ENCODE data around the gene TMEM213. TPM values are rescaled to one million over a fixed set of nuclear protein-coding genes. Genes with fewer than 3 reads are reported as not detected.

TMEM213 gene
- polyA plus RNA-seq, 1 donor (not counting 4 experiments of a cell fraction or from before 2014, with no cell fraction given), result not detected

GRCh38 chr7:138770904-138771303, 26.9 kb upstream of the TMEM213 start:
- Histone ChIP-seq H3K79me2 (ENCODE audit: control insufficient read depth, insufficient read depth, low read length) (no peaks in the 10 kb centered on the region), H4K20me1 (ENCODE audit: control insufficient read depth, extremely low read depth, insufficient read depth, low read length) (no peaks in the 10 kb centered on the region), H3K27me3 (ENCODE audit: control insufficient read depth, extremely low read depth, insufficient read depth, low read length) (no peaks in the 10 kb centered on the region), H3K9me1 (ENCODE audit: control insufficient read depth, extremely low read depth, insufficient read depth, low read length) (no peaks in the 10 kb centered on the region), H3K9ac (ENCODE audit: control insufficient read depth, extremely low read depth, insufficient read depth, low read length) (no peak overlapping the region), H3K4me1 (ENCODE audit: control insufficient read depth, extremely low read depth, insufficient read depth, low read length) (no peaks in the 10 kb centered on the region), H2AFZ (ENCODE audit: control insufficient read depth, low read length) (no peak overlapping the region), H3K4me2 (ENCODE audit: control insufficient read depth, extremely low read depth, insufficient read depth, low read depth, low read length) (no peak overlapping the region), H3K36me3 (ENCODE audit: control insufficient read depth in 2 of 2, extremely low read depth in 1 of 2, insufficient read depth in 2 of 2, low read length in 2 of 2) (no peaks in the 10 kb centered on the region), H3K9me3 (ENCODE audit: control insufficient read depth, low read depth, low read length) (no peaks in the 10 kb centered on the region), H3K4me3 (ENCODE audit: control insufficient read depth in 2 of 3, extremely low read depth in 1 of 3, insufficient read depth in 2 of 3, low read depth in 1 of 3, low read length in 3 of 3) (no peak overlapping the region), H3K27ac (ENCODE audit: control insufficient read depth, insufficient read depth, low read length) (no peak overlapping the region)
- dilution Hi-C loops (cut with MboI; ENCODE audit: extremely low pct_ligation_motif_present, low sequenced_read_pairs), result no loop called here
- DNase-seq (ENCODE audit: low read depth, low spot score) (no peak), FAIRE-seq (no peak)
- no peak for TF ChIP-seq CTCF (optimal IDR thresholded peaks at IDR 0.05 in 1 of 3, IDR thresholded peaks at IDR 0.05 in 1 of 3, conservative IDR thresholded peaks at IDR 0.05 in 1 of 3; ENCODE audit: extremely low read depth in 1 of 3, insufficient read depth in 2 of 3, low read length in 3 of 3)
- no peak for TF ChIP-seq EZH2 (IDR thresholded peaks at IDR 0.05; ENCODE audit: low read length)

- Histone ChIP-seq H3K4me2 (ENCODE audit: control insufficient read depth, extremely low read depth, insufficient read depth, low read depth, low read length) (no peak overlapping the region), H3K9me1 (ENCODE audit: control insufficient read depth, extremely low read depth, insufficient read depth, low read length) (no peaks in the 10 kb centered on the region), H4K20me1 (ENCODE audit: control insufficient read depth, extremely low read depth, insufficient read depth, low read length) (no peaks in the 10 kb centered on the region), H3K27ac (ENCODE audit: control insufficient read depth, insufficient read depth, low read length) (no peak overlapping the region), H3K79me2 (ENCODE audit: control insufficient read depth, insufficient read depth, low read length) (no peaks in the 10 kb centered on the region), H3K4me1 (ENCODE audit: control insufficient read depth, extremely low read depth, insufficient read depth, low read length) (no peaks in the 10 kb centered on the region), H3K36me3 (ENCODE audit: control insufficient read depth in 2 of 2, extremely low read depth in 1 of 2, insufficient read depth in 2 of 2, low read length in 2 of 2) (no peaks in the 10 kb centered on the region), H2AFZ (ENCODE audit: control insufficient read depth, low read length) (no peak overlapping the region), H3K9me3 (ENCODE audit: control insufficient read depth, low read depth, low read length) (no peaks in the 10 kb centered on the region), H3K4me3 (ENCODE audit: control insufficient read depth in 2 of 3, extremely low read depth in 1 of 3, insufficient read depth in 2 of 3, low read depth in 1 of 3, low read length in 3 of 3) (no peak overlapping the region), H3K9ac (ENCODE audit: control insufficient read depth, extremely low read depth, insufficient read depth, low read length) (no peak overlapping the region), H3K27me3 (ENCODE audit: control insufficient read depth, extremely low read depth, insufficient read depth, low read length) (no peaks in the 10 kb centered on the region)
- FAIRE-seq (no peak), DNase-seq (ENCODE audit: low read depth, low spot score) (no peak)
- TF ChIP-seq EZH2 (IDR thresholded peaks at IDR 0.05; ENCODE audit: low read length), result no peak
- no peak for TF ChIP-seq CTCF (optimal IDR thresholded peaks at IDR 0.05 in 1 of 3, IDR thresholded peaks at IDR 0.05 in 1 of 3, conservative IDR thresholded peaks at IDR 0.05 in 1 of 3; ENCODE audit: extremely low read depth in 1 of 3, insufficient read depth in 2 of 3, low read length in 3 of 3)
- dilution Hi-C loops (cut with MboI; ENCODE audit: extremely low pct_ligation_motif_present, low sequenced_read_pairs), result no loop called here
Observed at GRCh38 chr7:138773176-138773575, 24.6 kb upstream of the TMEM213 start.

Data from keratinocyte (primary cell).